HG02870 (cell line): Measurements from ENCODE around the gene PDE4A.
"Not testable (repeated sequence)": the region's sequence is repeated elsewhere in the genome, so short reads cannot be mapped to it uniquely, and the experiment has no call there.

ENCODE experiments used
- ATAC-seq: cut with Tn5 transposase; IDR thresholded peaks from one replicate; pipeline ENCODE4 v1.9.1; 2021; ENCODE audit warnings: mild to moderate bottlenecking, moderate library complexity; ENCODE audit not compliant: unreplicated experiment

PDE4A gene

GRCh38 chr19:10461047-10461949 lies 41.0 kb downstream of the PDE4A start:
- peak; percentile 84 for ATAC-seq

GRCh38 chr19:10462042-10462441 lies 41.7 kb downstream of the PDE4A start:
- ATAC-seq = not testable (repeated sequence)

- ATAC-seq = no peak
Measured at GRCh38 chr19:10462557-10462956, 42.2 kb downstream of the PDE4A start.

- no peak for ATAC-seq
Measured at GRCh38 chr19:10464456-10464855, 44.1 kb downstream of the PDE4A start.

GRCh38 chr19:10467104-10467706 lies 46.9 kb downstream of the PDE4A start:
- ATAC-seq = no peak

GRCh38 chr19:10468133-10468532 lies 47.8 kb downstream of the PDE4A start:
- ATAC-seq = no peak

GRCh38 chr19:10471909-10472308 lies 51.6 kb downstream of the PDE4A start:
- no peak for ATAC-seq

GRCh38 chr19:10473192-10473591 lies 52.9 kb downstream of the PDE4A start:
- no peak for ATAC-seq

GRCh38 chr19:10474962-10475451 lies 54.7 kb downstream of the PDE4A start:
- no peak for ATAC-seq

GRCh38 chr19:10478476-10478875 lies 58.1 kb downstream of the PDE4A start:
- no peak for ATAC-seq

GRCh38 chr19:10478903-10479384 lies 58.6 kb downstream of the PDE4A start:
- no peak for ATAC-seq

- no peak for ATAC-seq
Measured at GRCh38 chr19:10486551-10486950, 66.2 kb downstream of the PDE4A start.

GRCh38 chr19:10491472-10492047 lies 71.2 kb downstream of the PDE4A start:
- no peak for ATAC-seq

GRCh38 chr19:10497371-10497770 lies 77.0 kb downstream of the PDE4A start:
- no peak for ATAC-seq

GRCh38 chr19:10499550-10500246 lies 79.4 kb downstream of the PDE4A start:
- no peak for ATAC-seq

GRCh38 chr19:10500247-10500592 lies 79.9 kb downstream of the PDE4A start:
- no peak for ATAC-seq

GRCh38 chr19:10501971-10502523 lies 81.7 kb downstream of the PDE4A start:
- ATAC-seq = peak; percentile 27

GRCh38 chr19:10502524-10503001 lies 82.2 kb downstream of the PDE4A start:
- peak; percentile 87 for ATAC-seq

GRCh38 chr19:10503002-10503789 lies 82.9 kb downstream of the PDE4A start, which contains the start of gene KEAP1:
Gene KEAP1 (minus strand): TSS chr19:10503356. CDS start chr19:10500033, 3,323 bp downstream.
- ATAC-seq = no peak
